ENCODE measurements around the gene NIM1K. TPM values are rescaled to one million over a fixed set of nuclear protein-coding genes. Genes with fewer than 3 reads are reported as not detected.
"Not testable (repeated sequence)": the region's sequence is repeated elsewhere in the genome, so short reads cannot be mapped to it uniquely, and the experiment has no call there.

Gene NIM1K
- total RNA-seq, 1 donor from 2014 or later = not detected

DNA sequence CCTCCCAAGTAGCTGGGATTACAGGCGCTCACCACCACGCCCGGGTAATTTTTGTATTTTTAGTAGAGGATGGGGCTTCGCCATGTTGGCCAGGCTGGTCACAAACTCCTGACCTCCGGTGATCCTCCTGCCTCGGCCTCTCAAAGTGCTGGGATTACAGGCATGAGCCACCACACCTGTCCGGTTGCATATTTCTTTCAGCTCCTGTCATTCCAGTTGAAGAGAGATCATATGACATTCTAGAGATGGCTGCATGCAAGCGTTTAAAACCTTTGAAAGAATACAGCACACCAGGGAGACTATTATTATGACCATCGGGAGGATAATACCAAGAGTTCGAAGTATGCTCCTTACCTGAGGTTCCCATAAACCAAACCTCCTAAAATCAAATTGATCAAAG, 9.6 kb upstream of the NIM1K start:
- Histone ChIP-seq H3K9me3 (no peaks in the 10 kb centered on the region), H3K4me3 (no peak overlapping the region), H3K4me1 (no peaks in the 10 kb centered on the region), H3K27me3 (no peaks in the 10 kb centered on the region), H3K36me3 (no peaks in the 10 kb centered on the region), H3K27ac (no peak overlapping the region)
- intact Hi-C loops (cut with DNase I) = no loop called here
- TF ChIP-seq POLR2AphosphoS5 (IDR thresholded peaks at IDR 0.05; ENCODE audit: insufficient read depth in 1 of 2, low read depth in 1 of 2) (no peak), CTCF (IDR thresholded peaks at IDR 0.05) (no peak), POLR2A (IDR thresholded peaks at IDR 0.05) (no peak)
- no peak for DNase-seq (ENCODE audit: extremely low spot score in 2 of 2)

- H3K27me3 ChIP-seq; intact Hi-C loops (cut with DNase I); H3K36me3 ChIP-seq: not testable (repeated sequence)
These were observed 8.9 kb upstream of the NIM1K start for GRCh38 chr5:43183101-43183500.

DNA sequence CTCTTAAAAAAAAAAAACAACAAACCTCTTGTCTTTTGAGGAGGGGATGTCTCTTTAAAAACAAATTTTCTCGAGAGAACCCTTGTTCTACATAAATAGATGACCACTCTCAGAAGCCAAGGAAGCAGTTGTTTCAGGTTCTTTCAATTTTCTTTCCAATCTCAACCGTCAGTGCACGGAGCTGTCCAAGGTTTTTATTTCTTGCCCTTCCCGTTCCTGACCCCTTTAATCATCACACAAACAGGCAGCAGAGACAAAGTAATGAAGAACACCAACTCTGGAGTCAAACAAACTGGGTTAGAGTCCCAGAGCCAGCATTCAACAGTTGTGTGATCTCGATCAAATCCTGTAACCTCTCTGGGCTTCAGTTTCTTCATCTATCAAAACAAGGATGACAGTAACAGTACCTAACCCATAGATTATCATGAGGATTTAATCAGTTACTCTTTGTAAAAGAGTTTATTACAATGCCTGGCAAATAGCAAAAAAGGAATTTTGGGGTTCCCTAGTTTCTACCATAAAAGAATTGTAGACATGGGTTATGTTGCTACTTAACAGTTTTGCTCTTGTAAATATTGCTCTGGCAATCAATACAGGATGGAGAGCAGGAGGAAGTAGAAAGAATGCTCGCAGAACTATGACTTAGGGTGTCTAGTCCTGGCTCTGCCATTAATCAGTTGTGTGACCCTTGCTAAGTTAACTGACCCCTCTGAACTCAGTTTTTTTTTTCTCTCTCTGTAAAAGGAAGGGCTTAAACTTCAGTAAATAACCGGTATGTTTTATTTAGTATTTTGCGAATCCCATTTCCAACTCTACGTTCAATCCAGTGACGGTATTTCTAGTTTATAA, 1.0 kb upstream of the NIM1K start:
- DNase-seq (ENCODE audit: extremely low spot score in 2 of 2) = no peak
- Histone ChIP-seq H3K9me3 (no peaks in the 10 kb centered on the region), H3K27ac (no peak overlapping the region), H3K36me3 (no peaks in the 10 kb centered on the region), H3K4me1 (peaks cover 28% of the 10 kb centered on the region), H3K27me3 (no peaks in the 10 kb centered on the region), H3K4me3 (peak overlapping the region in 1 of 2 donors; percentile 63)
- intact Hi-C loops (cut with DNase I) = no loop called here
- TF ChIP-seq CTCF (IDR thresholded peaks at IDR 0.05) (no peak), POLR2AphosphoS5 (IDR thresholded peaks at IDR 0.05; ENCODE audit: insufficient read depth in 1 of 2, low read depth in 1 of 2) (no peak), POLR2A (IDR thresholded peaks at IDR 0.05) (no peak)

More at GRCh38 chr5:43183101-43183500, 8.9 kb upstream of the NIM1K start:
- H3K4me3 ChIP-seq; H3K27ac ChIP-seq; H3K9me3 ChIP-seq; DNase-seq (ENCODE audit: extremely low spot score in 2 of 2); H3K4me1 ChIP-seq: not testable (repeated sequence)

DNA sequence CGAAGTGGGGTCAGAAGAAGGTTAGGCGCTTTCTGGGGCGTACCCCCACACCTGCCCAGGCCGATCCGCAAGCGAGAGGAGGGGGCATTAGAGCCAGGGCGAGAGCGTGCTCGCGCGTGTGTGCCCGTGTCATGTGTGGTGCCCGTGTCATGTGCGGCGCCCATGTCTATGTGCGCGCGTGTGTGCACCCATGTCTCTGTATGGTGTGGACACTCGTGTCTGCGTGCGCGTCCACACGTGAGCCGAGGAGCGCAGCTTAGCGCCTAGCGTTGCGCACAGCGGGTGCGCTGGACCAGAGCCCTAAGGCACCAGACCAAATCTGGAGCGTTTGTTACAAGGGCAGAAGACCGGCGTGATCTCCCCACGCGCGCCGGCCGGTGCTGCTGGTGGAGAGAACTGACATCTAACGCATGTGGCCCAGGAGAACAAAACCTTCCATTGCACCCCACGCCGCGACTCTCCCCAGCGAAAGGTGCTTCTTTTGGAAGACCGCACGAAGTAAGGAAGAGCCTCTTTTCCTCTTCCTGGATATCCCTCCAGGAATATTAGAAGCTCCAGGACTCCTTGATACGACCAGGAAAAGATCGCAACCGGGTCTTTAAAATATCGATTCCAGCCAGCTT, 644 bp downstream of the NIM1K start:
- peaks cover 28% of the 10 kb centered on the region for H3K4me1 ChIP-seq
- peak overlapping the region; percentile 54 to 63 for H3K4me3 ChIP-seq
- intact Hi-C loops (cut with DNase I) = no loop called here
- no peak for DNase-seq (ENCODE audit: extremely low spot score in 2 of 2)
- no peaks in the 10 kb centered on the region for H3K27me3 ChIP-seq
- H3K27ac ChIP-seq = peak overlapping the region; percentile 58
- H3K36me3 ChIP-seq = no peaks in the 10 kb centered on the region
- TF ChIP-seq POLR2AphosphoS5 (IDR thresholded peaks at IDR 0.05; ENCODE audit: insufficient read depth in 1 of 2, low read depth in 1 of 2) = no peak
- no peak for TF ChIP-seq CTCF (IDR thresholded peaks at IDR 0.05)
- TF ChIP-seq POLR2A (IDR thresholded peaks at IDR 0.05) = no peak
- no peaks in the 10 kb centered on the region for H3K9me3 ChIP-seq

- intact Hi-C loops (cut with DNase I) = no loop called here
These were observed 1.3 kb downstream of the NIM1K start for GRCh38 chr5:43193181-43193893.

More at GRCh38 chr5:43193181-43193893, 1.3 kb downstream of the NIM1K start:
- TF ChIP-seq POLR2A (IDR thresholded peaks at IDR 0.05) (no peak), CTCF (IDR thresholded peaks at IDR 0.05) (no peak), POLR2AphosphoS5 (IDR thresholded peaks at IDR 0.05; ENCODE audit: insufficient read depth in 1 of 2, low read depth in 1 of 2) (no peak)
- no peaks in the 10 kb centered on the region for H3K36me3 ChIP-seq
- DNase-seq (ENCODE audit: extremely low spot score in 2 of 2) = no peak
- peak overlapping the region; percentile 54 to 63 for H3K4me3 ChIP-seq
- H3K27me3 ChIP-seq = no peaks in the 10 kb centered on the region
- H3K4me1 ChIP-seq = peaks cover 28% of the 10 kb centered on the region
- H3K9me3 ChIP-seq = no peaks in the 10 kb centered on the region
- peak overlapping the region; percentile 58 for H3K27ac ChIP-seq

Data from vagina (tissue), 2 donors.